HG02763 (cell line): ENCODE results near the gene RFTN2.
"Not testable (repeated sequence)": the region's sequence is repeated elsewhere in the genome, so short reads cannot be mapped to it uniquely, and the experiment has no call there.

Experiments
- ATAC-seq: cut with Tn5 transposase; IDR thresholded peaks from one replicate; pipeline ENCODE4 v1.9.1; 2021; ENCODE audit warnings: mild to moderate bottlenecking, moderate library complexity; ENCODE audit not compliant: unreplicated experiment

Gene RFTN2

GRCh38 chr2:197604117-197604860 is 71.1 kb downstream of the RFTN2 start:
- no peak for ATAC-seq

- ATAC-seq = no peak
Measured at GRCh38 chr2:197601726-197602125, 73.7 kb downstream of the RFTN2 start.

GRCh38 chr2:197600306-197600705 is 75.1 kb downstream of the RFTN2 start:
- peak; percentile 41 for ATAC-seq

- no peak for ATAC-seq
Measured at GRCh38 chr2:197599285-197599965, 76.0 kb downstream of the RFTN2 start.

GRCh38 chr2:197598450-197598849 is 76.9 kb downstream of the RFTN2 start:
- ATAC-seq = no peak

- no peak for ATAC-seq
Measured at GRCh38 chr2:197597166-197597565, 78.2 kb downstream of the RFTN2 start.

GRCh38 chr2:197596766-197597165 is 78.6 kb downstream of the RFTN2 start:
- no peak for ATAC-seq

GRCh38 chr2:197591339-197592072 is 83.9 kb downstream of the RFTN2 start:
- no peak for ATAC-seq

GRCh38 chr2:197587255-197587654 is 88.1 kb downstream of the RFTN2 start:
- ATAC-seq = not testable (repeated sequence)

GRCh38 chr2:197580166-197580565 is 95.2 kb downstream of the RFTN2 start:
- ATAC-seq = not testable (repeated sequence)

GRCh38 chr2:197578294-197578693 is 97.1 kb downstream of the RFTN2 start:
- not testable (repeated sequence) for ATAC-seq

- no peak for ATAC-seq
Measured at GRCh38 chr2:197577446-197577845, 97.9 kb downstream of the RFTN2 start.

GRCh38 chr2:197576631-197577030 is 98.8 kb downstream of the RFTN2 start:
- no peak for ATAC-seq

- ATAC-seq = no peak
Measured at GRCh38 chr2:197575987-197576386, 99.4 kb downstream of the RFTN2 start.

GRCh38 chr2:197573608-197574007 is 101.8 kb downstream of the RFTN2 start:
- ATAC-seq = no peak

- no peak for ATAC-seq
Measured at GRCh38 chr2:197571627-197572271, 103.6 kb downstream of the RFTN2 start.

- no peak for ATAC-seq
Measured at GRCh38 chr2:197560146-197560665, 115.2 kb downstream of the RFTN2 start.

GRCh38 chr2:197559681-197560080 is 115.7 kb downstream of the RFTN2 start:
- no peak for ATAC-seq

- ATAC-seq = no peak
Measured at GRCh38 chr2:197558393-197558792, 117.0 kb downstream of the RFTN2 start.

- ATAC-seq = no peak
Measured at GRCh38 chr2:197556456-197556855, 118.9 kb downstream of the RFTN2 start.

- ATAC-seq = no peak
Measured at GRCh38 chr2:197555467-197555866, 119.9 kb downstream of the RFTN2 start.
